ENCODE results near the gene PPP4R2.

The PPP4R2 gene

GRCh38 chr3:73073091-73073707, 76.6 kb downstream of the PPP4R2 start:
- peaks cover 9% of the 10 kb centered on the region; the same call in 1 of the 2 replicates for H3K36me3 ChIP-seq
- H3K4me3 ChIP-seq: no peak overlapping the region
- no peak overlapping the region for H3K9ac ChIP-seq
- H3K4me1 ChIP-seq: peaks cover 15% of the 10 kb centered on the region
- no peak overlapping the region for H3K27ac ChIP-seq
- TF ChIP-seq Cebpa-rat (IDR thresholded peaks at IDR 0.05): no peak
- no peaks in the 10 kb centered on the region for H3K9me3 ChIP-seq
- H3K4me2 ChIP-seq: no peak overlapping the region
- no peaks in the 10 kb centered on the region for H3K27me3 ChIP-seq
- peaks cover 22% of the 10 kb centered on the region for H4K20me1 ChIP-seq

- Histone ChIP-seq H3K27ac (no peak overlapping the region), H3K9ac (no peak overlapping the region), H3K36me3 (no peaks in the 10 kb centered on the region), H3K4me2 (no peak overlapping the region), H3K4me1 (peaks cover 14% of the 10 kb centered on the region), H3K9me3 (no peaks in the 10 kb centered on the region), H4K20me1 (peaks cover 22% of the 10 kb centered on the region), H3K27me3 (no peaks in the 10 kb centered on the region), H3K4me3 (no peak overlapping the region)
- no peak for TF ChIP-seq Cebpa-rat (IDR thresholded peaks at IDR 0.05)
Measured at GRCh38 chr3:73074781-73075180, 78.2 kb downstream of the PPP4R2 start.

- Histone ChIP-seq H3K9ac (no peak overlapping the region), H4K20me1 (no peaks in the 10 kb centered on the region), H3K27ac (no peak overlapping the region), H3K4me3 (no peak overlapping the region), H3K4me1 (no peaks in the 10 kb centered on the region), H3K9me3 (no peaks in the 10 kb centered on the region), H3K36me3 (no peaks in the 10 kb centered on the region), H3K4me2 (no peak overlapping the region), H3K27me3 (no peaks in the 10 kb centered on the region)
- TF ChIP-seq Cebpa-rat (IDR thresholded peaks at IDR 0.05): no peak
Measured at GRCh38 chr3:73080216-73080966, 83.8 kb downstream of the PPP4R2 start.

- Histone ChIP-seq H3K4me3 (no peak overlapping the region), H3K27ac (no peak overlapping the region), H3K4me1 (no peaks in the 10 kb centered on the region), H3K9ac (no peak overlapping the region), H3K27me3 (no peaks in the 10 kb centered on the region), H3K4me2 (no peak overlapping the region), H3K36me3 (no peaks in the 10 kb centered on the region), H4K20me1 (no peaks in the 10 kb centered on the region), H3K9me3 (no peaks in the 10 kb centered on the region)
- TF ChIP-seq Cebpa-rat (IDR thresholded peaks at IDR 0.05): no peak
Measured at GRCh38 chr3:73081140-73081539, 84.5 kb downstream of the PPP4R2 start.

GRCh38 chr3:73084170-73084569, 87.6 kb downstream of the PPP4R2 start:
- no peak for TF ChIP-seq Cebpa-rat (IDR thresholded peaks at IDR 0.05)
- H3K27me3 ChIP-seq: no peaks in the 10 kb centered on the region
- H3K27ac ChIP-seq: no peak overlapping the region
- no peak overlapping the region for H3K9ac ChIP-seq
- H3K4me2 ChIP-seq: no peak overlapping the region
- H4K20me1 ChIP-seq: no peaks in the 10 kb centered on the region
- no peaks in the 10 kb centered on the region for H3K36me3 ChIP-seq
- H3K4me3 ChIP-seq: no peak overlapping the region
- H3K9me3 ChIP-seq: no peaks in the 10 kb centered on the region
- H3K4me1 ChIP-seq: no peaks in the 10 kb centered on the region

GRCh38 chr3:73086071-73086494, 89.5 kb downstream of the PPP4R2 start:
- Histone ChIP-seq H3K27me3 (no peaks in the 10 kb centered on the region), H3K36me3 (no peaks in the 10 kb centered on the region), H3K27ac (no peak overlapping the region), H3K9ac (no peak overlapping the region), H3K4me3 (no peak overlapping the region), H3K4me1 (no peaks in the 10 kb centered on the region), H3K9me3 (no peaks in the 10 kb centered on the region), H4K20me1 (no peaks in the 10 kb centered on the region), H3K4me2 (no peak overlapping the region)
- TF ChIP-seq Cebpa-rat (IDR thresholded peaks at IDR 0.05): no peak

- peaks cover 29% of the 10 kb centered on the region for H3K4me1 ChIP-seq
- H3K9me3 ChIP-seq: no peaks in the 10 kb centered on the region
- H3K4me2 ChIP-seq: peak overlapping the region; percentile 82
- peak overlapping the region; percentile 39 for H3K4me3 ChIP-seq
- H3K27me3 ChIP-seq: no peaks in the 10 kb centered on the region
- H3K27ac ChIP-seq: peak overlapping the region; percentile 76
- no peaks in the 10 kb centered on the region for H4K20me1 ChIP-seq
- TF ChIP-seq Cebpa-rat (IDR thresholded peaks at IDR 0.05): no peak
- H3K36me3 ChIP-seq: no peaks in the 10 kb centered on the region
- H3K9ac ChIP-seq: peak overlapping the region; percentile 44
Measured at GRCh38 chr3:73094129-73094528, 97.5 kb downstream of the PPP4R2 start.

- H3K4me1 ChIP-seq: peaks cover 30% of the 10 kb centered on the region
- H3K27ac ChIP-seq: peak overlapping the region; percentile 76
- peak overlapping the region; percentile 82 for H3K4me2 ChIP-seq
- H3K9ac ChIP-seq: peak overlapping the region; percentile 44
- H3K4me3 ChIP-seq: peak overlapping the region; percentile 39
- no peaks in the 10 kb centered on the region for H4K20me1 ChIP-seq
- H3K9me3 ChIP-seq: no peaks in the 10 kb centered on the region
- no peaks in the 10 kb centered on the region for H3K36me3 ChIP-seq
- no peaks in the 10 kb centered on the region for H3K27me3 ChIP-seq
- TF ChIP-seq Cebpa-rat (IDR thresholded peaks at IDR 0.05): peak; percentile 94
Measured at GRCh38 chr3:73094951-73095350, 98.3 kb downstream of the PPP4R2 start.

- no peak overlapping the region for H3K4me3 ChIP-seq
- H4K20me1 ChIP-seq: no peaks in the 10 kb centered on the region
- H3K27me3 ChIP-seq: no peaks in the 10 kb centered on the region
- no peak overlapping the region for H3K4me2 ChIP-seq
- H3K4me1 ChIP-seq: peaks cover 30% of the 10 kb centered on the region
- H3K36me3 ChIP-seq: no peaks in the 10 kb centered on the region
- no peak overlapping the region for H3K9ac ChIP-seq
- no peak overlapping the region for H3K27ac ChIP-seq
- TF ChIP-seq Cebpa-rat (IDR thresholded peaks at IDR 0.05): no peak
- H3K9me3 ChIP-seq: no peaks in the 10 kb centered on the region
Measured at GRCh38 chr3:73096169-73096568, 99.6 kb downstream of the PPP4R2 start.

GRCh38 chr3:73098026-73098425, 101.4 kb downstream of the PPP4R2 start:
- no peaks in the 10 kb centered on the region for H3K9me3 ChIP-seq
- H3K27ac ChIP-seq: no peak overlapping the region
- no peak overlapping the region for H3K4me3 ChIP-seq
- no peaks in the 10 kb centered on the region for H3K36me3 ChIP-seq
- H3K4me1 ChIP-seq: peaks cover 30% of the 10 kb centered on the region
- H3K9ac ChIP-seq: no peak overlapping the region
- H4K20me1 ChIP-seq: no peaks in the 10 kb centered on the region
- TF ChIP-seq Cebpa-rat (IDR thresholded peaks at IDR 0.05): no peak
- H3K27me3 ChIP-seq: no peaks in the 10 kb centered on the region
- H3K4me2 ChIP-seq: no peak overlapping the region

All from BLaER1 (cell line).